Stimulated activated CD8-positive, alpha-beta memory T cell treated with anti-CD3 and anti-CD28 coated beads, Interleukin-7, amount 100 ng/mL, for 48 hours (primary cell): ENCODE data around the gene EZR.
"Not testable (repeated sequence)": the region's sequence is repeated elsewhere in the genome, so short reads cannot be mapped to it uniquely, and the experiment has no call there.

Experiments used
- DNase-seq, 2 donors: peaks; one replicate each; pipeline ENCODE4 v3.0.0-alpha.2; 2020; ENCODE audit warnings: low read depth in 1 of 2; ENCODE audit errors: extremely low read depth in 1 of 2

The EZR gene

DNA sequence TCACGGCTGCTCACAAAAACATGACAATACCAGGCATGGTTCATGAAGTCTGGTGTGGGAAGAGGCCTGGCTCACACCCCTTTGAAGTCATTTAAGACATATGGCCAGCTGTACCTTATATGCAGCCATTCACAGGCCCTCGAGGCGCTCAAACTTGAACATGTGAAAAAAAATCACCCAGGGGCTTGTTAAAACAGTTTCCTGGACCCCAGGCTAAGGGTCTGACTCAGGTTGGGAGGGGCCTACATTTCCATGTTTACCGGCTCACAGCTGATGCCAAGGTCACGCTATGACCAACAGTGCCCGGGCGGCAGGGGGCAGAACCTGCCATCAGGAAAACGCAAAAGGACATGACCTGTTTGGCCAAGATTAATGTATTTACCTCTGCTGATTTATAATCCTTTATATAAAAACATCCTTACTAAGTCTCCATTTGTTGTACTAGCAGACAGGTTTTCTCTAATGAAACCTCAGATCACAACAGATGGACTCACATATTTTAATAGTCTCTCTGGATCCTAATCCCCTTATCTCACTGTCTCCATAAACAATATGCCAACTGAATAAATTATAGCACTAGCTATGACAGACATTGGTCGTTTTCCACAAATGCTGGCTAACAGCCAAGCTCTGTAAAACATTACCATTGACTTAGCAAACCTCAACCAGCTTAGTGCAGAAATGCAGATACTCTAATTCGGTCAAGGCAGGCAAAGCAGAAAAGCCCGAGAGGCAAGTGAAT is 19.9 kb downstream of the EZR start:
- DNase-seq = no peak

DNA sequence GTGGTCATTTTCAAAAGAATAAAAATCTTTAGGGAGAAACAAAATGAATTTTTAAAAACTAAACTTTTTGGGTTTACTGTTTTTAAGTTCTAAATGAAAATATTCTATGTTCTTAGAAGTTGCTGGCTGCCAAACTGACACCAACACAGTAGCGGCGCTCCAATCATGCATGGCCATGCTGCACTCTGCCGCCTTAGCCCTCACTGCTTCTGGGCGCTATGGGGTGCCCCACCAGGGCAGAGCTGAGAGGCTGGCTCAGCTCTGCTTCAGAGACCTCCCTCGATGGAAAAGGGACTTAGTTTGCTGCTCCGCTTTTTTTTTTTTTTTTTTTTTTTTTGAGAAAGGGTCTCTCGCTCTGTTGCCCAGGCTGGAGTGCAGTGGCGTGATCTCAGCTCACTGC is 20.9 kb downstream of the EZR start:
- DNase-seq = no peak

DNA sequence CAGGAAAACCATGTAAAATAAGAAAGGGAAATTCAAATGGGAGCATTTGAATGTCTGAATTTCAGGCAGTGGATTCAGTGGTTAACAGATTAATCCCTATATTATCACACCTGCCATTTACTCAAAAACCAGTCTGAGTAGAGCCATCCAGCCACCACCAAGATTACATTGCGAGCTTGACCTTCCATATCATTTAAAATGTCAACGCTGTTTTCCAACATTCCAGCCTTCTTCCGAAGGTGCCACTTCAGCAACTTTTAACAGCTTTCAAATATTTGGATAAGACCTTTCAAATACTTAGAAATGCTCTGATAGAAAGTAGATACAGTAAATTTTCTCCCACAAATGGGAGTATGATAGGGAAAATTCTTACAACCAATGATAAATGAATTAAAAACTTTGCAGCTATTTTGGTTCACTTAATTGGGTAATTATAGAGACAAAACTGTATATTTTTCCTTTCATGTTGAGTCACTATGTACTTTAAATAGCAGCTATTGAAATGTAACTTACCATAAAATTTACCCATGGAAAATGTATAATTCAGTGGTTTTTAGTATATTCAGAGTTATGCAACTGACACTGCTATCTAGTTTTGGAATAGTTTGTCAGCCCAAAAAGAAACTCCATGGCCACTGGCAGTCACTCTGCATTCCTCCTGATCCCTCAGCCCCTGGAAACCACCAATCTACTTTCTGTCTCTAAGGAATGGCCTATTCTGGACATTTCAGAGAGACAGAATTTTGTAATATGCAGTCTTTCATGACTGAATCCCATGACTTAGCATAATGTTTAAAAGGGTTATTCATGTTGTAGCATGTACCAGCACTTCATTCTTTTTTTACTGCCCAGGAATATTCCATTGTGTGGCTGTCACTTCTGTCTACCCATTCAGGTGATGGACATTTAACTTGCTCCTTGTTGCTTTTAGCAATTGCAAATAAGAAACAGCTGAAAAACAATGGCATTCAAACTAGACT is 21.5 kb downstream of the EZR start:
- DNase-seq = no peak

DNA sequence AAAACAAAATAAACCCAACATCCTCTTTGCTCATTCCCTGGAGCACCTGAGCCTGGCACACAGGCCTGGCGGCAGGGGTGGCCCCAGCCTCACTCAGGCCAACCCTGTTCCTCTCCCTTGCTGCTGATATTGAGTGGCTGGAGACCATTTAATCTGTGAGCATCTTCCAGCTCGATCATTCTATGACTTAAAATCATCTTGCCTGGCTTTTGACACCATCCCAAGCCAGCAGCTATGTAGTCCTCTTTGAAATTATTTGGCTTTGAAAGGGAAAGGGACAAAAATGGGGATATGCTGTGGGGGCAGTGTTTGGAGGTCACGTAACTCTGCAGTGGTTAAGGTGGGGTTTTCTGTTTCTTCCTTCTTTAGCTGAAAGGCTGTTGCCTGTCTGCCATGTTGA is 22.8 kb downstream of the EZR start:
- no peak for DNase-seq

DNA sequence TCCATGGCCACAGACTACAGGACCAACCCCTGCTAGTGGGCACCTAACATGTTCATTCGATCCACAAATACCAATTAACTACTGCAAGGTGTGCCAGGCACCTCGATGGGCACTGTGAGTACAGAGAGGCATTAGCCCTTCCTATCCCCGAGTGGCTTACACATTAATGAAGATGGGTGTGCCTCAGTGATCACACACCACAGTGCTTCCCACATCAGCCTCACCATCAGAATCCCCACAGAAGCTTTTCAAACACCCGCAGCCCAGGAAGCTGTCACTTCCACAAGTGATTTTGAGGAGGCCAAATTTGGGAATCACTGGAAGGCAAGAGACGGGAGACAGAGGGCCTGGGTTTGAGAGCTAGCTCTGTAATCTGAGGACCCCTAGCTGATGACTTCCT is 23.7 kb downstream of the EZR start:
- no peak for DNase-seq

DNA sequence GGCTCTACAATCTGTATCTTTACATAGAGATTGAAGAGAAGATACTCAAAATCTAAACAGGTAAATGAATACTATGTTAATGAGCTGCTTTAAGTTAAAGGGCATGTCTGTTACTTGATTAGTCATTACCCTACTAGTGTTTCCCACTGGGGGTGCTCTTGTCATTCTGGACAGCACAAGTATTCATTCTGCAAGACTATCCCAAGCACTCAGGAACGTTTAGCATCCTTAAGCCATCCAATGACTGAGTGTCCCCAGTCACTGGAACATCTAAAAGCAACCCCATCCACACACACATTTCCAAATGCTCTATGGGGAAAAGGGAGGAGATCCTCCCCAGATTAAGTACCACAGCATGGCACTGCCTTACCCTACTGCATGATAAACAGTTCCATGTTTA is 25.7 kb downstream of the EZR start:
- no peak for DNase-seq

DNA sequence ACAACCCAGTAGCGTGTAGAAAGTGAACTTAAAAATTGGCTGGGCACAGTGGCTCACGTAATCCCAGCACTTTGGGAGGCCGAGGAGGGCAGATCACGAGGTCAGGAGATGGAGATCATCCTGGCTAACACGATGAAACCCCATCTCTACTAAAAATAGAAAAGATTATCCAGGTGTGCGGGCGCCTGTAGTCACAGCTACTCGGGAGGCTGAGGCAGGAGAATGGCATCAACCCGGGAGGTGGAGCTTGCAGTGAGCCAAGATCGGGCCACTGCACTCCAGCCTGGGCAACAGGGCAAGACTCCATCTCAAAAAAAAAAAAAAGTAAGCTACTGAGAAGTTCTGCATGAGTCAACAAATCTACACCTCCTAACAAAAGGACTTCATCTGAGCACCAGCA is 26.7 kb downstream of the EZR start:
- not testable (repeated sequence) for DNase-seq

DNA sequence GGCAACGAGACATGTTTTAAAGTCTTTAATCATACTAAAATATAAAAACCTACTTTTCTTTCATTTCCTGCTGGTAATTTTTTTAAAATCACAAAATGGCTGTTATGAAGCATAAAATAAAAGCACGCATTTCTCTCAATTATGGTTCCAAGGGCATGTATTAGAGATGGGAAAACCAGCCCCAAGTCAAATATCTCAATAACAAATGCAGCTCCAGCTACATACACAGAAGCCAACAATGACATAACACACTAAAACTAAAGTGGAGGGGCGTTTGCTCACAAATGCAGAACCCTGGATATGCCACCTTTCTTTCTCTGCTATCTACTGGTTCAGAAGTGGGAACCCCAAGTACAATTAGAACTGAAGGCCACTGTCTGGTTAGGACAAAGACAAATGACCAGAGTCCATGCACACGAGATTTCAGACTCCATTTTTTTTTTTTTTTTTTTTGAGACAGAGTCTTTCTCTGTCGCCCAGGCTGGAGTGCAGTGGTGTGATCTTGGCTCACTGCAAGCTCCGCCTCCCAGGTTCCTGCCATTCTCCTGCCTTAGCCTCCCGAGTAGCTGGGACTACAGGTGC is 27.8 kb downstream of the EZR start:
- no peak for DNase-seq

DNA sequence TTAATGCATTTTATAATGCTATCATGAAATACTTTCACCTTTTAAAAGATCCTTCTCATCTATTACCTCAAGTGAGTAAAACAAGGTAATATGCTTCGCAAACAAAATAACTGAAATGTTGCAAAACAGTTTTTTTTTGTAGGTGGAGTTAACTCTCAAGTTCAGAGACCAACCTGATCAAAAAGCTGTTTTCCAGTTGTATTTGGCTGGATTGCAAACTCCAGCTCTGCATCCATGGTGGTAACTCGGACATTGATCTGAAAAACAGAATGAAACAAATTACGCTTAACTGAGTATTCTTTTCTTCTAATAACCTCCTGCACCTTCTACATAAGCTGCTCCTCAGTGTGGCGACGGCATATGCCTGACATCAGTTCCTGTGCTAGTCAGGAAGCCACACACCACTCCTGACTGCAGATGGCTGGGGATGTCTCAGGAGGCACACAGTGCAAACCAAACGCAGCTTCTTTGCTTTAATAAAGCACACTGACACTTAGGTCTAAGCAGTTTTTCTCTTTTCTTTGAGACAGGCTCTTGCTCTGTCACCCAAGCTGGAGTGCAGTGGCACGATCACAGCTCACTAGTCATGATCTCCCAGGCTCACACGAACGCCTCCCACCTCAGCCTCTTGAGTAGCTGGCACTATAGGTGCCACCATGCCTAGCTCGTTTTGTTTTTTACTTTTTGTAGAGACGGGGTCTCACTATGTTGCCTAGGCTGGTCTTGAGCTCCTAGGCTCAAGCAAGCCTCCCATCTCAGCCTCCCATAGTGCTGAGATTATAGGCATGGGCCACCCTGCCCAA is 29.9 kb downstream of the EZR start:
- DNase-seq = no peak

DNA sequence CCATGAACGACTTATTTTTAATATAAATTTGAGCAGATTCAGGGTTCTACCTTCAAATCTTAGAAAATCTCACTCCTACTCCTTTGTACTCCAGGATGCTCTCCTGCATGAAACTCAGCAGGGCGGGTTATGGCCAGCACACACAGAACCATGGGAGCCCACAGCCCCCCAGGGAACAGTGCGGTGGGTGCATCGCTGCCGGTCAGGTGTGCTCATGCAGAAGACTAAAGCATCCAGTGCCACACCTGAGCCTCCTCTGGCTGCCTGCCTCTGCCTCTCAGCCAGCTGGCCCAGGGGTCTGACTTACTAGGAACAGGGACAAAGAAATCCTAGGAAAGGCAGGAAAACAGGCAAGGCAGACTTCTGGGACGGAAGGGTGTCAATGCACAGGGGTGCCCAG is 31.8 kb downstream of the EZR start:
- DNase-seq = no peak

DNA sequence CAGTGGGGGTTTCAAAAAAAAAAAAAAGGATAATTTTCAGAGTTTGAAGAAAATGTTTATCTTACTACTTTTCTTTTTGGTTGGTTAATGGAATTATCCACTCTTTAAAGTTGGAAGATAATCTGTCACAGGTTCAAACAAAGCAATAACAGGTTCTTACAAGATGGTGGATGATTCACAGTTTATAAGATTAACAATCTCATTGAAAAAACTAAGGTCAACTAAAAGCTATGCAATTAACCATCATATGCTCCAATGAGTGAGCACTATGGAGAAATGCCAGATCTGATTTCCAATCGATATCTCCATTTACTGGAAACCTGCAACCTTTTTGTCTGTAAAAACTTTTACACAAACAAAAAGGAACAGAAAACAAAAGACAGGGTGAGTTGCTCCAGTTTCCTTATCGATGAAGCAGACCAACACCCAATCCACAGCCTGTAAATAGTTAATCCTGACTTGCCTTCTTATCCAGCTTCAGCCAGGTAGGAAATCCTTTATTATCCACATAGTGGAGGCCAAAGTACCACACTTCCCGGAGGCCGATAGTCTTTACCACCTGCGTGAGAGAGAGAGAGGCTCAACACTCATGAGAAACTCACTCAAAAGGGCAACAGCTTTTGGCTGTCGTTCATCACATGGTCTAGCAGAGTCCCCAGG is 32.4 kb downstream of the EZR start:
- DNase-seq = no peak

DNA sequence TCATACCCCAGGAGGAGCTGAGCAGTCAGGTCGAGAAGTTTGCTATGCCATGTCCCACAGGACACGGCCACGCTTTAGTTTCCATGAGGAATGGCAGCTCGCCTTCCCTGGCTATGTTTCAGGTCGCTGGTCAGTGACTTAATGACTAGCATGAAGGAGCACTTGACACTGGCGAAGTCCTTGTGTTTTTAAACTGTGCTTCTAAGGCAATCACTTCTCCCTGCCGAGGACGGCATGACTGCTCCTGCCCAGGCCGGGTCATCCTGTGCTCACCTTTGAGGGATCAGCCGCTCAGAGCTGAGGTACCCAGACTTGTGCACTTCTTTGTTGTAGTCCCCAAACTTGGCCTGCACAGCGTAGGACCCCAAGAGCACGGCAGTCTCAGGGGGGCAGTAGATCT is 34.1 kb downstream of the EZR start:
- no peak for DNase-seq

DNA sequence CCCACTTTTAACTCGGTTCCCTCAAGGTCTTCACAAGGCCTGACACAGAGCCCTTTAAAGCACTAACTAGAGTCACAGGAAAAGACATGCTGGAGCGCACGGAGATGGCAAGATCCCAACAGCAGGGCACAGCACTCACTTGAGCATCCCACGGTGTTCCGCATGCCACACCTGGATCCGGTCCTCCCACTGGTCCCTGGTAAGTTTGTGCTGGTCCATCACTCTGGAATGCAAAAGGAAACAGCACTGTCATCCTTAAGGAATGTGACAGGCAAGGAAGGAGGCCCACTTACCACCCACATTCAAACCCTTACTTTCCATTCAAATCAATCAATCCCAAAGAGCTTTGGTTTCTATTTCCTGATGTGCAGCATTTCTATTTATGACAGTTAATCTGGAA is 34.7 kb downstream of the EZR start:
- DNase-seq = no peak

DNA sequence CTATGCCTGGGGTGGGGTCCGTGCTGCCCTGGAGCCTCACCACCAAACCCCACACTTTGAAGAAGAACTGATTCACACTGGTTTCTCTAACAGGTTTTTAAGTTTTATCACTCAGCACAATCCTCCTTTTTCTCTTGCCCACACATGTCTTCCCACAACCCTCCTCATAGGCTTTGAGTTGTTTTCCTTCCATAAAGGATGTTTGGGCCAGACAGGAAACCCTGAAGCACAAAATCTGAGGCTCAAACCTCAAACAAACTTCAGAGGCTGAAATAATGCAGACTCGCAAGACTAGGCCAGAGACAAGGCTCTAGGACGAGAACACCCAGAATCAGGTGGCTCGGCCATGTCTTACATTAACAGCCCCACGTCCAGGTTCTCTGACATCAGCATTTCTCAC is 35.3 kb downstream of the EZR start:
- DNase-seq = no peak

DNA sequence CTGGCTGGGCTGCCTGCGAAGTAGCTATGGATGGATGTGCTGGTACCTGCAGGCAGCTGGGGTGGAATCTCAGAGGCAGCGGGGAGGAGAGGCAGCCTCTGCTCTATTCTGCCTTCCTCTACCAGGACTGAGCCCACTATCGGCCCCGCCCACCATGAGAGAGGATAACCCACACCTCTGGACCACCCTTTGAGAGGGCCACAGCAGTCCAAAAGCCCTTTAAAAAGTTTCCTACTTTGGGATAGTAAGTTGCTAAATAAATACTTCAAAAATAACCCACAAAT is 36.1 kb downstream of the EZR start:
- no peak for DNase-seq

DNA sequence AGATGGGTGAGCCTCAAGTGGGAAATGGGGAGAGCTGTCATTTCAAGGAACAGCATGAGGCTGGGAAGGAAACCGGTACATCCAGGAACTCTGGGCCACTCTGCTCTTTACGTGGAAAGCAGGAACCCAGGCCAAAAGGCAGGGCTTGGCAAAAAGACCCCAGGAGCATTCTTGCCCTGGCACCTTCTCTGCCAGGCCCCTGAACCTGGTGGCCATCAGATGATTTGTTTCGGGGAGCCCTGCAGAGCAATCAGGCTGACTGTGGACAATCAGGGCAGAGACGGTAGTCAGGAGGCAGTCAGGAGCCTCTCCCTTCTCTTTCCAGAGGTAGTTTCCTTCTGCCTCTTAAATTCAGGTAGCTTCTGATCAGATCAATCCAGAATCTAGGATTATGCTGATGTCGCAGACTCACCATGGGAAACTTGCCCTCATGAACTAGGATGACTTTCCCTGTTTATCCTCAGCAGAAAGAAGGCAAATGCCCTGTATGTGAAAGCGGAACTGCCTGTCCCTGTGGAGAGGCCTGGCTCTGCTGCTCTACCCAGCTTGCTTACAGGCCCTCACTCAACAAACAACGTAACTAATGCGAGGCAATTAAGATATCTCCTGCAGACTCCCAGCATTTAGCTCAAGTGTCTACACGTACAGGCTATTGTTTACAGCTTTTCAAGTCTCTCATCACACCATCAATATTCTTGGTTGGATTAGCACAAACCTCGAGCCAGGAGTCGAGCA is 36.6 kb downstream of the EZR start:
- no peak for DNase-seq

DNA sequence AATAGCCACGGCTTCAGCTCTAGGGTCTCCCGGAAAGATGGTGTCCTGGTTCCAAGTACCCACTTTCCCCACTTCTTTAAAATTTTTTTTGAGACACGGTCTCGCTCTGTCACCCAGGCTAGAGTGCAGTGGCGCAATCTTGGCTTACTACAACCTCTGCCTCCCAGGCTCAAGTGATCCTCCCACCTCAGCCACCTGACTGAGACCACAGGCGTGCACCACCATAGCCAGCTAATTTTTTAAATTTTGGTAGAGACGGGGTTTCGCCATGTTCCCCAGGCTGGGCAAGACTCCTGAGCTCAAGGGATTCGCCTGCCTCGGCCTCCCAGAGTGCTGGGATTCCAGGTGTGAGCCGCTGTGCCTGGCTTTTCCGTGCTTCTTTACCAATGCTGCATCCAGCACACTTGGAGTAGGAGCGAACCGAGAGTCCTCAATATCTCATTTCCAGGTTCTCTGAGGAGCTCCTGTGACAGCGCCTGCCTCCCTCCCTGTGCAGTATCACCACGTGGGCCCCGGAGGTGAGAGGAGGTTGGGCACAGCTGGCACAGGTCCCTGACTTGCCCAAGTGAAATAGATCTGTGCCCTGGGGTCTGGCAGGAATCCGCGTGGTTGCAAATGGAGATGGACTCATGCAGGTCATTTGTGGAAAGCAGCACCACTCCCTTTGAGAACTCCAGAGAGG is 37.3 kb downstream of the EZR start:
- DNase-seq = no peak

DNA sequence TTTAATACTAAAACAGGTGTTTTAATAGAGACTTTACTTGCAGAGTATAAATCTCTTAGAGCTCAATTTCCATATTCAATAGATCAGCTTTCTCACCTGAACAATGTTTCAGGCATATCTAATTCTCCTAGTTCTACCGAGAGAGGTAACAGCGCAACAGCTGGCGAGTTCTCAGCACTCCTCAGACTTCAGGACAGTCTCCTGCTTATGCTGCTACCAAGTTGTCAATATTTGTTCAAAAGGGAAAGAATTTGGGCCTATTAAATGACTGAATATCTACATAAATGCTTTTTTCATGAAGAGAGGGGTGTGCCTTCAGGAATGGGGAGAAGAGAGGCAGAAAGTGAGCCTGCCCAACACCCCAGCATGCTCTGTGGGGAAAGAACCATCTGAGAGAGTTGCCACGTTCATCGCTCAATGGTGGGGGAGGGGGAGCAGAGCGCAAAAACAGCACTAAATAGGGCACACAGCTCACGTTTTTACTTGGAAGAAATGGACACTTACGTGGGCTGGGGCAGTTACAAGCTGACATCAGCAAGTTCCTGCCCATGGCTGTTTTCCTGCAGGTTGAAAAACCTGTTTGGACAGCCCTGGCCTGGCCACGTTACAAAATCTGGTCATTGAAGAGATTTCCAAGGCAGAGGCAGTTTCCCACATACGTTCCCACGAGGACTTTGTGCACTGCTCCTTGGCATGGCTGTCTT is 38.0 kb downstream of the EZR start:
- DNase-seq = no peak
